HG03095 (cell line): ENCODE data around the gene C19orf73.

Source experiments
- ATAC-seq: cut with Tn5 transposase; IDR thresholded peaks from one replicate; pipeline ENCODE4 v1.9.1; 2021; ENCODE audit warnings: moderate library complexity; ENCODE audit not compliant: unreplicated experiment

C19orf73 gene

GRCh38 chr19:49070416-49070815 lies 48.5 kb downstream of the C19orf73 start:
- no peak for ATAC-seq

- no peak for ATAC-seq
Measured at GRCh38 chr19:49069026-49069425, 49.9 kb downstream of the C19orf73 start.
